Measurements from ENCODE around the gene LARGE1. TPM values are rescaled to one million over a fixed set of nuclear protein-coding genes. Genes with fewer than 3 reads are reported as not detected.

The LARGE1 gene
- total and polyA plus RNA-seq, 2 of the 4 experiments (the other 2 are of a cell fraction) = 6.2 to 12.4 TPM

DNA sequence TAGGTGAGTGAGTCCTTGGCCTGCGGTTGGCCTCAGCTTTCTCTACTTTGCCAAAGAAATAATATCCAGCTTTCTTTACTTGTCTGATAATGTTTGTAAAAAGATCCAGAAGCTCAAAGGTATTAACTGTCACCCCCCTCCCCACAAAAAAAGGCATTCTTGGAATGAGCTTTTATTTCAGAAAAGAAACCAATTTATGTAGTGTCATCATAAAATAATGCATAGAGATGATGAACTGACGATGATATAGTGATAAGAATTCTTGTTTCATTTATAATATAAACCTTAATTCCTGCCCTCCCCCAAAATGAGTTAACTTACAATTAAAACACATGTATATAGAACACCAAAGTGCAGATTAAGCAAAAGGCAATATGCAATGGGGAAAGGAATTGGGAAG, 191.4 kb downstream of the LARGE1 start:
- POLR2A ChIA-PET (ENCODE audit: unreplicated experiment) = no interaction called here
- intact Hi-C loops (cut with micrococcal nuclease) = no loop called here
- CTCF ChIA-PET = no interaction called here

More for the DNA sequence above, 191.4 kb downstream of the LARGE1 start:
- Histone ChIP-seq H2AFZ (replicated peaks; ENCODE audit: low read length, poor library complexity) (no peak overlapping the region), H3K18ac (ENCODE audit: low read depth, low read length) (no peak overlapping the region), H3K79me1 (ENCODE audit: low read depth in 1 of 2, low read length in 2 of 2) (peaks cover 3 to 11% of the 10 kb centered on the region in 2 experiments; a peak in 3 of 4 replicates), H4K5ac (ENCODE audit: low read depth, low read length) (no peak overlapping the region), H3K9me1 (ENCODE audit: insufficient read depth, low read length) (peaks cover 5% of the 10 kb centered on the region; the same call in 1 of the 2 replicates), H3K9ac (ENCODE audit: low read depth, low read length) (no peak overlapping the region), H3K4me2 (ENCODE audit: low read depth, low read length) (no peak overlapping the region), H2BK15ac (ENCODE audit: low read depth, low read length) (no peak overlapping the region), H3K27me3 (ENCODE audit: control insufficient read depth, insufficient read depth, low read length) (no peaks in the 10 kb centered on the region), H2AK9ac (replicated peaks; ENCODE audit: low read depth, low read length, poor library complexity) (no peak overlapping the region), H3K23ac (ENCODE audit: low read depth, low read length) (no peak overlapping the region), H4K91ac (ENCODE audit: insufficient read depth, low read depth, low read length) (no peak overlapping the region), H2AK5ac (ENCODE audit: low read depth, low read length) (no peak overlapping the region), H3K4me1 (ENCODE audit: control insufficient read depth, insufficient read depth, low read length) (peaks cover 8% of the 10 kb centered on the region), H3K56ac (ENCODE audit: extremely low read depth, insufficient read depth, low read length) (no peak overlapping the region), H4K8ac (ENCODE audit: low read depth in 2 of 2, low read length in 2 of 2) (no peak overlapping the region), H3K36me3 (ENCODE audit: control insufficient read depth, insufficient read depth, low read length) (no peaks in the 10 kb centered on the region), H3K14ac (replicated peaks; ENCODE audit: low read depth, low read length) (no peak overlapping the region), H4K20me1 (ENCODE audit: insufficient read depth, low read length) (0 out of 2 replicates have a peak, but pooled peaks cover 5% of the 10 kb centered on the region), H3K9me3 (ENCODE audit: control insufficient read depth, insufficient read depth, low read length) (no peaks in the 10 kb centered on the region), H2BK5ac (ENCODE audit: low read depth, low read length, poor library complexity, severe bottlenecking) (no peak overlapping the region), H3K4me3 (ENCODE audit: insufficient read depth, low read depth, low read length) (no peak overlapping the region), H2BK120ac (ENCODE audit: low read depth, low read length) (no peak overlapping the region), H2BK20ac (ENCODE audit: low read depth, low read length) (no peak overlapping the region), H3K4ac (ENCODE audit: low read depth, low read length) (no peak overlapping the region), H3K27ac (ENCODE audit: insufficient read depth, low read length) (no peak overlapping the region)
- no TSS peak for BruUV-seq (replicated peaks)
- no peak for TF ChIP-seq SMC3 (IDR thresholded peaks at IDR 0.05; ENCODE audit: low read depth, low read length)
- TF ChIP-seq BHLHE40 (IDR thresholded peaks at IDR 0.05; ENCODE audit: low read depth, low read length) = no peak
- TF ChIP-seq NFE2L2 (IDR thresholded peaks at IDR 0.05; ENCODE audit: low read depth, low read length) = no peak
- TF ChIP-seq MXI1 (IDR thresholded peaks at IDR 0.05; ENCODE audit: borderline replicate concordance, low read depth, low read length) = no peak
- TF ChIP-seq MAZ (IDR thresholded peaks at IDR 0.05; ENCODE audit: borderline replicate concordance, low read depth, low read length) = no peak
- TF ChIP-seq MAFK (IDR thresholded peaks at IDR 0.05; ENCODE audit: low read depth, low read length) = peak; percentile 47; the same call in 1 of the 2 replicates
- dilution Hi-C loops (cut with HindIII; ENCODE audit: low sequenced_read_pairs, unreplicated experiment) = no loop called here
- in situ Hi-C loops (cut with MboI; ENCODE audit: low sequenced_read_pairs) = no loop called here
- DNase-seq (no peak), ATAC-seq (ENCODE audit: low read depth) (no peak)
- WGBS, 2 experiments (ENCODE audit: extremely low coverage in 2 of 2, insufficient read length in 1 of 2) = no CpG with 5 or more reads among the region's 2 CpGs

All from IMR-90 (cell line).